Mucosa of stomach (tissue), 1 donor: ENCODE measurements around the gene VCL.

ENCODE experiments used
- H3K27me3 ChIP-seq: one replicate; pipeline ENCODE4 v1.7.0; 2013; ENCODE audit warnings: mild to moderate bottlenecking, low read length; ENCODE audit not compliant: control insufficient read depth, insufficient read depth
- H3K36me3 ChIP-seq: one replicate; pipeline ENCODE4 v1.7.0; 2013; ENCODE audit warnings: low read length; ENCODE audit not compliant: control insufficient read depth, insufficient read depth
- H3K4me1 ChIP-seq: one replicate; pipeline ENCODE4 v1.7.0; 2013; ENCODE audit warnings: mild to moderate bottlenecking, low read length; ENCODE audit not compliant: control insufficient read depth, insufficient read depth
- H3K4me3 ChIP-seq: one replicate; pipeline ENCODE4 v1.7.0; 2013; ENCODE audit warnings: low read length
- H3K9ac ChIP-seq: one replicate; pipeline ENCODE4 v1.7.0; 2013; ENCODE audit warnings: mild to moderate bottlenecking, low read length, moderate library complexity
- H3K9me3 ChIP-seq: one replicate; pipeline ENCODE4 v1.7.0; 2013; ENCODE audit warnings: mild to moderate bottlenecking, low read length, moderate library complexity; ENCODE audit not compliant: control insufficient read depth
- donor health status: Pancreatic carcinoma.

VCL gene

GRCh38 chr10:74160013-74160412 lies 162.1 kb downstream of the VCL start:
- no peaks in the 10 kb centered on the region for H3K27me3 ChIP-seq
- no peaks in the 10 kb centered on the region for H3K4me1 ChIP-seq
- no peaks in the 10 kb centered on the region for H3K9me3 ChIP-seq
- no peaks in the 10 kb centered on the region for H3K36me3 ChIP-seq
- H3K4me3 ChIP-seq = no peak overlapping the region
- no peak overlapping the region for H3K9ac ChIP-seq

GRCh38 chr10:74163319-74164068 lies 165.6 kb downstream of the VCL start:
- Histone ChIP-seq H3K27me3 (no peaks in the 10 kb centered on the region), H3K9ac (no peak overlapping the region), H3K9me3 (no peaks in the 10 kb centered on the region), H3K4me1 (no peaks in the 10 kb centered on the region), H3K4me3 (no peak overlapping the region), H3K36me3 (no peaks in the 10 kb centered on the region)

GRCh38 chr10:74164716-74165529 lies 167.0 kb downstream of the VCL start:
- Histone ChIP-seq H3K4me1 (no peaks in the 10 kb centered on the region), H3K9me3 (no peaks in the 10 kb centered on the region), H3K9ac (no peak overlapping the region), H3K36me3 (no peaks in the 10 kb centered on the region), H3K4me3 (no peak overlapping the region), H3K27me3 (no peaks in the 10 kb centered on the region)

GRCh38 chr10:74165530-74165901 lies 167.6 kb downstream of the VCL start:
- Histone ChIP-seq H3K4me3 (no peak overlapping the region), H3K36me3 (no peaks in the 10 kb centered on the region), H3K9me3 (no peaks in the 10 kb centered on the region), H3K4me1 (no peaks in the 10 kb centered on the region), H3K27me3 (no peaks in the 10 kb centered on the region), H3K9ac (no peak overlapping the region)

- no peaks in the 10 kb centered on the region for H3K4me1 ChIP-seq
- H3K27me3 ChIP-seq = no peaks in the 10 kb centered on the region
- H3K9ac ChIP-seq = no peak overlapping the region
- no peaks in the 10 kb centered on the region for H3K36me3 ChIP-seq
- H3K4me3 ChIP-seq = no peak overlapping the region
- no peaks in the 10 kb centered on the region for H3K9me3 ChIP-seq
Observed at GRCh38 chr10:74167443-74167842, 169.5 kb downstream of the VCL start.
